GM12872 (cell line): Measurements from ENCODE around the gene CCDC71.

ENCODE experiments used
- CTCF ChIP-seq: IDR thresholded peaks from 3 replicates; pipeline ENCODE4 v1.5.1; 2011; ENCODE audit warnings: low read depth, mild to moderate bottlenecking, low read length, moderate library complexity; ENCODE audit not compliant: insufficient read depth

Gene CCDC71

GRCh38 chr3:49165771-49166751 lies at the start of gene CCDC71:
TSS of gene CCDC71 (minus strand) at chr3:49166331. CDS start at chr3:49164208, 2,123 bp downstream.
- no peak for TF ChIP-seq CTCF

- no peak for TF ChIP-seq CTCF
These were observed 47.9 kb upstream of the CCDC71 start for GRCh38 chr3:49213998-49214397.

GRCh38 chr3:49213541-49213943 lies 47.4 kb upstream of the CCDC71 start:
- TF ChIP-seq CTCF: no peak

GRCh38 chr3:49199900-49200281 lies 33.8 kb upstream of the CCDC71 start:
- TF ChIP-seq CTCF: no peak

GRCh38 chr3:49199239-49199899 lies 33.2 kb upstream of the CCDC71 start:
- no peak for TF ChIP-seq CTCF

GRCh38 chr3:49198611-49199230 lies 32.6 kb upstream of the CCDC71 start:
- no peak for TF ChIP-seq CTCF

GRCh38 chr3:49198161-49198560 lies 32.0 kb upstream of the CCDC71 start:
- no peak for TF ChIP-seq CTCF
